Skin of body (tissue), 2 donors: ENCODE measurements around the gene ARMH3. TPM values are rescaled to one million over a fixed set of nuclear protein-coding genes. Genes with fewer than 3 reads are reported as not detected.
A peak's percentile ranks its signal among the peaks of the same experiment; 100 is the strongest.
"Not testable (repeated sequence)": the region's sequence is repeated elsewhere in the genome, so short reads cannot be mapped to it uniquely, and the experiment has no call there.

Experiments used
- DNase-seq: peaks from one replicate; lab custom pipeline; 2025; lab: John Stamatoyannopoulos, UW
- total RNA-seq: library from RNA; depleted of rRNA; stranded (reverse); fragments of >200 nt; gene quantifications from one replicate; pipeline ENCODE4 v1.2.3, GENCODE V29; 2014

The ARMH3 gene
- total RNA-seq, 1 donor from 2014 or later: 16.6 TPM

DNA sequence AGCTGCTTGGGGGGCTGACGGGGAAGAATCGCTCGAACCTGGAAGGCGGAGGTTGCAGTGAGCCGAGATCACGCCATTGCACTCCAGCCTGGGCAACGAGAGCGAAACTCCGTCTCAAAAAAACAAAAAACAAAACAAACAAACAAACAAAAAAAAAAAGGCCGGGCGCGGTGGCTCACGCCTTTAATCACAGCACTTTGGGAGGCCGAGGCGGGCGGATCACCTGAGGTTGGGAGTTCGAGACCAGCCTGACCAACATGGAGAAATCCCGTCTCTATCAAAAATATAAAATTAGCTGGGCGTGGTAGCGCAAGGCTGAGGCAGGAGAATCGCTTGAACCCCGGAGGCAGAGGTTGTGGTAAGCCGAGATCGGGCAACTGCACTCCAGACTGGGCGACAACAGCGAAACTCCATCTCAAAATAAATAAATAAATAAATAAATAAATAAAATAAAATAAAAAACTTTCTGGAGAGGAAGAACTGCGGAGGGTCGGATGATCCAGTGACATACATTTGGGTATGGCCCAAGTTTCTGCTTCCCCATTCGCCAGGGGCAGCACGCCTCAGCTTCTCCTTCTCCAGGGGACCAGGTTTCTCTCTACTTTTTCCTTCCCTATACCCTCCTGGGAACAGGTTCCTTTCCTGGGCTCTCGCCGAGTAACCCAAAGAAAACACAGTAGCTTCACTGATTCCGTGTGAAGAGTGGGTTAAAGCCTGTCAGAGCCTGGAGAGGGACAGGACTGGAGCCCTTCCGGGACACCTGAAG is 909 bp downstream of the ARMH3 start:
- not testable (repeated sequence) for DNase-seq

DNA sequence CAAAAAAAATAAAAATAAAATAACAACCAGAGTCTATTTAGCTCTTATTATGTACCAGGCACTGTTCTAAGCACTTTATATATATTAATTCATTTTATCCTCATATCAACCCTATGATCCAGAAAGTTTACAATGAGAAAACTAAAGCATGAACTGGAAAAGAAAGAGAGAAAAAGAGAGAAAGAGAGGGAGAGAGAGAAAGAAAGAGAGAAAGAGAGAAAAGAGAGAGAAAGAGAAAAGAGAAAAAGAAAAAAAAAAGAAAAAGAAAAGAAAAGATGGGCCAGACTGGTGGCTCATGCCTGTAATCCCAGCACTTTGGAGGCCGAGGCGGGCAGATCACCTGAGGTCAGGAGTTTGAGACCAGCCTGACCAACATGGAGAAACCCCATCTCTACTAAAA is 9.9 kb downstream of the ARMH3 start:
- DNase-seq: no peak

DNA sequence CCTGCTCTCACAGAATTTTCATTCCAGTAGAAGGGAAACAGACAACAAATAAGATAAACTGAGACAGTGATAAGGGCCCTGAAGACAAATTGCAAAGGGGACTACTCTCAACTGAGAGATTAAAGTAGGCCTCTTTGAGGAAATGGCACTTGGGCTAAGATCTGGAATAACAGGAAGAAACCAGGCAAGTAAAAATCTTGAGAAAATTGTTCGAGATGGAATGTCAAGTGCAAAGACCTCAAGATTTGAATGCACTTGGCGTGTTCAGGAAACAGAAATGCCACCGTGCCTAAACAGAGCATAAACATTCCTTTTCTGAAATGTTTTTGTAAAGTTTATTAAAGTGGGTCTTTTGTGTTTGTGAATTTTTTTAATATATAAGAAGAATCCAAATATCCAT is 10.7 kb downstream of the ARMH3 start:
- DNase-seq: no peak

DNA sequence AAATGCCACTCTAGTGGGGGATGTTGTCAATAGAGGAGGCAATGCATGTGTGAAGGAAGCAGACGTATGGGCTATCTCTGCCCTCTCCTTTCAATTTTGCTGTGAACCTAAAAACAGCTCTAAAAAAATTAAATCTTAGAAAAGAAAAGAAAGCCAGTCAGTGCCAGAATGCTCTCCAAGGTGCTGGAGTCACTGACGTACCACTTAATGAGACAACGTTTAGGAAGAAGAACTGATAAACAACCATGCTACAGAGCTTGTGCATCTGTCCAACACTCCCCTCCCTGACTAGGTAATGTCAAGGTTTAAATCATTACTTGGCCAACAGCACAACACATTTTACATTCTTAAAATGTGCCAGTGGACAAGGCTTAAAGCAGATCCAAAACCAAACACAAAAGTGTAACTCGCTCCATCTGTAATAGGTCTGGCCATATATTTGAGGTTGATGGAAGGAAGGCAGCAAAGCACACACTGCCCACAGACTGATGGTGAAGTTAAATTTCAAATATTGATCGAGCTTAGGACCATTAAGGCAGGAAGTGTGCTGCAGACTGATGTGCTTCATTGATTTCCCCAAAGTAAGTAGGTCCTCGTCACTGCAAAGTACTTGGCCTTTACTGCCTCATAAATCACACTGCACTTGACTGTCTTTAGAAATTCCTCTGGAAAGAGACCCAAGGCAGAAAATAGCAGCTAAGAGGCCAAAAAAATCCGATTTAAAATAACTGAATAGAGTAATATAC is 15.5 kb downstream of the ARMH3 start:
- no peak for DNase-seq

DNA sequence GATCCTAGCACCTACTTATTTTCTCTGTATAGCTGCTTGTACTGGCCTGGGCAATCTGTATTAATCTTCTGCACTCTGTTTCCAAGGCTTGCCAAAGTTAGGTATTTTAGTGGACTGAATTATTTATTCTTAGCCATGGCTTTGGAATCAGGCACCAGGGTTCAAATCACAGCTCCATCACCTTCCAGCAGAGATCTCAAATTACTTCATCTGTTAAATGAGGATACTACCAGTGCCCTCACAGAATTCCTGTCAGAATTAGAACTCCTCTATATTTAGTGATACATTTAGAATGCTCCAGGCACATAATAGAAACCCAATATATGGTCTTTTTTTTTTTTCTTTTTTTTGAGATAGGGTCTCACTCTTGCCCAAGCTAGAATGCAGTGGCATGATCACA is 17.6 kb downstream of the ARMH3 start:
- no peak for DNase-seq

DNA sequence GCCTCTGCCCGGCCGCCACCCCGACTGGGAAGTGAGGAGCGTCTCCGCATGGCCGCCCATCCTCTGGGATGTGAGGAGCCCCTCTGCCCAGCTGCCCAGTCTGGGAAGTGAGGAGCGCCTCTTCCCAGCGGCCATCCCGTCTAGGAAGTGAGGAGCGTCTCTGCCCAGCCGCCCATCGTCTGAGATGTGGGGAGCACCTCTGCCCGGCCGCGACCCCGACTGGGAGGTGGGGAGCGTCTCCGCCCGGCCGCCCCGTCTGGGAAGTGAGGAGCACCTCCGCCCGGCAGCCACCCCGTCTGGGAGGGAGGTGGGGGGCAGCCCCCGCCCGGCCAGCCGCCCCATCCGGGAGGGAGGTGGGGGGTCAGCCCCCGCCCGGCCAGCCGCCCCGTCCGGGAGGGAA is 20.2 kb downstream of the ARMH3 start:
- not testable (repeated sequence) for DNase-seq

DNA sequence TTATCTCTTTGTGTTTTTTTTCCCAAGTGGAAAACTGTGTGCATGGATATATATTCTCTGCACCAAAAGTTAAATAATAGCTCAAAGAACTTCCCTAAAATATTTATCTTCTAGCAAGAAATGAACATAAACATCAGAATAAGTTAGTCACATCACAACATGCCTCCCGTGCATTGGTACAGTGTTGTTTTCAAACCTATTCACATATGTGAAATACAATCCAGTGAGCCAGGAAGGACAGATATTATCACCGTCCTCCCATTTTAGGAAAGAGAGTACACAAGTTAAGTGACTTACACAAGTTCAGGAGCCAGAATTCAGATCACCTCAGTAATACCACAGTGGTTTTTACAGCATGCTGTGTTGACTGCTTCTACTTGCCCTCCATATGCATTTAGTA is 22.2 kb downstream of the ARMH3 start:
- no peak for DNase-seq

DNA sequence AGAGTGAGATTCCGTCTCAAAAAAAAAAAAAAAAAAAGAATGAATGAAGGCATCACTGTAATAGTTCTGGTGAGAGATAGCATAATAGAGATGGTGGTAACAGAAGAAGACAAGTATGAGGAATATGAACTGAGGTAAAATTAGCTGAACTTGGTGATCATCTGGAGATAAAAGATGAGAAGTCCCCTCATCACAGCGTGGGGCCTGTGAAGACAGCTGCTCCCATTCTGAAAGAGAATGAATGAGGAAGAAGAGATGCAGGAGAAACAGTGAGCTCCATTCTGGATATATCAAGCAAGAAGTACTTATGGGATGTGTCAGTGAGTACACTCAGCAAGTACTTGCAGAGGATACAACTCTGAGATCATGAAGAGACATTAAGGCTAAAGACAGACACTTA is 28.7 kb downstream of the ARMH3 start:
- DNase-seq: no peak

DNA sequence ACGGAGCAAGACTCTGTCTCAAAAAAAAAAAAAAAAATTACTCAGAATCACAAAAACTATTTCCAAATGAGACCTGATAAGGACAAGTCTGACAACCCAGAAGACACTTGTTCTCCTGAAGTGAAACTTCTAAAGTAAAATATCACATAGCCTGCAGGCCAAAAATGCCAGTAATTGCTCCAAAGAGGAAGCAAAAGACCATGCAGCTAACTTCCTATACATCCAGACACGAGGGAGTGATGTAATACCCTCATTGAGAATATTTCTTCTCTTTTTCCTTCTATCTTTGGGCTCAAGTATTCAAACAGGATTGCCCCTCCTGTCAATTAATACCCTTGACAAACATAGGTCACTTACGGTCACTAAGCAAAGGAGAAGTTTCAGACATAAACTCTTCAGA is 31.2 kb downstream of the ARMH3 start:
- no peak for DNase-seq

DNA sequence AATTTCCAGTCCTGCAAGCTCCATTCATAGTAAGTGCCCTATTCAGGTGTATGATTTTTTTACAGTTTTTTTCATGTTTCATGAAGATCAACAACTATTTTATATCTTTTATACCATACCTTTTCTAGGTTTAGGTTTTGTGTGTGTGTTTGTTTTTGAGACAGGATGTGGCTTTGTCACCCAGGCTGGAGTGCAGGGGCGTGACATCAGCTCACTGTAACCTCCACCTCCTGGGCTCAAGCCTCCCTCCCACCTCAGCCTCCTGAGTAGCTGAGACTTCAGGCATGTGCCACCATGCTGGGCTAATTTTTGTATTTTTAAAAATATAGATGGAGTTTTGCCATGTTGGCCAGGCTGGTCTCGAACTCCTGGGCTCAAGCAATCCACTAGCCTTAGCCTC is 35.0 kb downstream of the ARMH3 start:
- no peak for DNase-seq

DNA sequence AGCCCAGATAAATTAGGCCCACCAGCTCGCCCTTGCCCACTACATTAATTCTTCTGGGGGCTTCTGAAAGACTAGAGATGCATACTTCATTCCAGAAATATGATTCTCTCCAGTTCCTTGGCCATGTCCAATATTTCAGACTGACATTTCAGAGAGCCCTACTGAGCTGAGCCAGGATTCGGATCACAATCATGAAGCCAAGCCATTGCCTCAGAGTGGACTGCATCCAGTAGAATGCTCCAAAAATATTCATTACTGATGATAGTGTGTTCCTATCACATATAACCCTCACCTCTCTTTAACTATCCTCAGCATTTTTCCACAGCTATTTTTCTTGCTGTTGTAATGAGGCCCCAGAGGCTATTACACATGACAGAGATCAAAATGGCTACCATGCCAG is 38.7 kb downstream of the ARMH3 start:
- DNase-seq: no peak

DNA sequence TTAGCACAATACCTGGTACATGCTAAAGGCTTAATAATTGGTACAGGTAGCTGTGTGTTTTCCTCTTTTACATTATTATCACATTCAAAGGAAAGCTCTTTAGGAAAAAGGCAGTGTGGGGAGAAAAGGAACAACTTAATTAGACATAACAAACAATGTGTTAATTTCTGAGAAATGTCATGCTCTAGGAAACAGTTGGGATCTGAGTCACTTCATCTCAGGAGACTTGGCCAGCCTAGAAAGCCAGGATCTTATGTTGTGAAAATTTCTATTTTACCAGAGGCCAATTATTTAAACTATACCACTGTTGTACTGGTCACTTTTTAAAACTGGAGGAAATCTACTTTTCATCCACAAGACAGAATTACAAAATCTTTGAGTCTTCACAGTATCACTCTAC is 39.6 kb downstream of the ARMH3 start:
- DNase-seq: no peak

DNA sequence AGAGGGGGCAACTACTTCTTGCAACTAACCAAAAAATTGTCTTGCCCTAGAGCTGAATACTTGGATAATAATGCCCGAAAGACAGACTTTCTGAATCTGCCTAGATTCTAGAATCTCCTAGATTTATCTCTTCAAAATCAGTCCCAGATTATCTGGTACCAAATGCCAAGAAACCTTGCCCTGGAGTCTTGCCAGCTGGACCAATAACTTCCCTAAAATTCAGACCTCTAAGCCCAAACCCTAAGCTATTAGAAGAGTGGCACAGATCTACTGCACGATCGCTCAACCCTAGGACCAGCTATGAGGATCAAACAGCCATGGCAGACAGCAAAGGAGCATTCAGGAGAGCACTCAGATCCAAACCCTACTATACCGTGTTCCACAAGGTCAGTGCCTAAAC is 45.0 kb downstream of the ARMH3 start:
- no peak for DNase-seq

DNA sequence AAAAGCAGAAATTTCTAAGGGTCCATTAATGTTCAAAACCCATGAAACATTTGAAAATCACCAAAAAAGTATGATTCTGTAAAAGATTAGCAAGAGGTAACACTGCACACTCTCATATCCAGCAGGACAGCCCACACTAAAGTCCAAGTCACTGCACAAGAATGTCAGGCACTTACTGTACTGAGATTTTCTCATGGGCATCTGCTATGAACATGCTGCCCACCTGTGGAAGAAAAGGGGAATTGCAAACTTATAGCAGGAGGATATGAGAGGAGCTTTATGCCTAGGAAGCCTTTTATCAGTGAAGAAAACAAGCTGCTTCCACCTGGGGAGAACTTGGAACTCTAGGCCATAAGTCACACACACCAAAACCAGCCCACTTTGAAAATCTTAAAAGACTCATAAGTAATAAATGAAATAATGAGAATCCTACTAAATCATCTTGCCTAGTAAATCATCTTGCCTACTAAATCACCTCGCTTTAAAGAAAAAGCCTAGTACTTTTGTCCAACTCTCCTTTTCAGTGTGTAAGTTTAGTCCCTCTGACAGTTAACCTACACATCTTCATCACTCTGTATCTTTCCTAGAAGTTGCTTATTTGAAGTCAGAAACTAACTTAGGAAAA is 46.1 kb downstream of the ARMH3 start:
- peak; percentile 91 for DNase-seq

DNA sequence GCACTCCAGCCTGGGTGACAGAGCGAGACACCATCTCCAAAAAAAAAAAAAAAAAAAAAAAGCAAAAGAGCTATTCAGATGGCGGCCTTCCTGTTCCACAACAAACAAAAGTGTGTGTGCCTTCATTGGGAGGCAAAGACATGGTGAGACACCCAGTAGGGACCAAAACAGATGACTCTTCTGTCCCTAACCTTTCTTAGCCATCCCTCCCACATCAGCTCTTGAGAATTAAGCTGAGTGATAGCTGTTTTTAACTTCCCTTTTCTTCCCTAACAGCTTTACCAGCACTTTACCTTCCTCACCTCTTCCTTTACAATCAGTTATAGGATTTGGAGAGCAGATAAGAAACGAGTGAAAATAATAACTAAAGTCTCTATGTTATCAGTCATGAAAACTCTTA is 48.2 kb downstream of the ARMH3 start:
- no peak for DNase-seq

DNA sequence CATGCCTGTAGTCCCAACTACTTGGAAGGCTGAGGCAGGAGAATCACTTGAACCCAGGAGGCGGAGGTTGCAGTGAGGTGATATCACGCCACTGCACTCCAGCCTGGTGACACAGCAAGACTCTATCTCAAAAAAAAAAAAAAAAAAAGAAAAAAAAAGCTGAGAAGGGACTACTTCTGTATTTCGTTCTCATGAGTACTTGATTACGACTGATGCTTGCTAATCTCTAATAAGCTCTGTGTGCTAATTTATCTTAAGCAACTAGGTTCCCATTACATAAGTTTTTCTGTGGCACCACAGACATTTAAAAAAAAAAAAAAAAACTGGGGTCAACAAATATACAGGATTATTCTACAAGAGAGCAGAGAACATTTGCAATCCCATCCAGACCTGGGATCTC is 48.9 kb downstream of the ARMH3 start:
- not testable (repeated sequence) for DNase-seq

DNA sequence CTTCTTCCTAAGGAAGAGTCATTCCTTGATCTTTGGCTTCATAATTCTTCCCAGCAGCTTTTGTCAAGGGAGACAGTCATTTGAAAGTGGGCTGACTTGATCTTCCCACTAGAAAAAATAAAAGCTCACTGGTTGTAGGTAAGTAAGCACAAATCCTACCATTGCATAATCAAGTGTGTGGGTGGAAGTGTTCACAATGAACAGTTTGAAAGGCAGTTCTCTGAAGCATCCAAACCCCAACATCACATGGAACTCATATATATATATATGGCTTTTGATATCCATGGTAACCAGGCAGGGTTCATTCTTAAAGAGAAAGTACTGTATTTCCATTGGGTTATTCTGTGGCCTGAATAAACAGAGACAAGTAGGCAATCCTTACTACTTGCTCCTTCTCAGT is 51.6 kb downstream of the ARMH3 start:
- no peak for DNase-seq

DNA sequence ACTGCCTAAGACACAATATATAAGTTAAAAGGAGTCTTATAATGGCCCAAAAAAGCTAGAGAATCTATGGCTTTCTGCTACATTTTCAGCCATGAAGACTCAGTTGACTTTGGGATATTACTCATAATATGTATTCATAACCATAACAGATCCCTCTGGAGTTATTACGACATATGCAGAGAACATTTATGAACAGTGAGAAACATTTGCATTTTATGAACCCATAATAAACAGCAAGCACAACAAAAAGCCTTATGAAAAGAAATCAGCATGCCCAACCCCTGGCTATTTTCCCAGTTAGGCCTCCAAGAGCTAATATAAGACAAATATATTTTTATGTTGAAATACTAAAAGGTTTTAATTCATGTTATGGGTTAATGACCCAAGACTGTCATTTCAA is 52.4 kb downstream of the ARMH3 start:
- no peak for DNase-seq

DNA sequence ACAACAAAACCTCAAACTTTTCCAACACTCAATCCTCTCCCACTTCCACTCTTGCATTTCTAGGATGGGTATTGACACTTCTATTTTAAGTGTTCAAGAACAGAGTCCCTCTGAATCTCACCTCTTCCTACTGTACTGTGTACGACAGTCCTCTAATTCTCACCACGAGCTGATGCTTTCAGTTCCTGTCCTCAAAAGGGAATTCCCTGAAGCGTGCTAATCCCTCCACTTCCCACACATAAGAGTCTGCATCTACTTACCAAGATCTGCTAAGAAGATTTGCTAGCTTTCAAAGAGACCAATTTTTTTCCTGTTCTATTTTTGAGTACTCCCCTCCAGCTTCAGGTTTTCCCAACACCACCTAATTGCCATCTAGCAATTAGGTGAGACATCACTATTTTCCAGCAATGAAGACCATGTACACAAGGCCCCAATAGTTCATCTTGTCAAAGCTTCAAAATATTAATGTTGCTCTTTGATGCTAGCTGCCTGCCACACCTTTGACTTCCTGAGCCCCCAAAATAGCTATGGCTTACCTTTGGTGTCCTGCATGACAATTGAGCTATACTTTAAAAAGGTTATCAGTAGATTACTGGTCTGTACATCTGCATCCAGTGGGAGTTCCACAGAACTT is 54.4 kb downstream of the ARMH3 start:
- DNase-seq: no peak

DNA sequence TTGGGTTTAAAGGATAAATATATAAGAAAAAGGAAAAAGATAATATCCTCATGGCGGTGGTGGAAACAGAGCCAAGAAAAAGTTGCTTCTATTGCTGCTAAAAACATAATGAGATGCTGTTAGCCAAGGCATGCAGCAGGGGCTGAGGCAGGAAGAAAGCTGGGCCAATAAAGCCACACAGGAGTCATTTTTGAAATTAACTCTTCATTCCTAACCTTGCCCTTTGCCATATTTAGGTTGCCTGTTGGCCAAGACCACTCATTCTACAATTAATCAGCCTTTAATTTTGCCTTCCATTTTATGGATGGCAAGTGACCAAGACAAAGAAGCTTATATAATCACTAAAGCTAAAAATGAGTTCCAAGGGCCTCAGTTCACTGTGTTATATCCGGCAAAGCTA is 58.2 kb downstream of the ARMH3 start:
- DNase-seq: no peak

DNA sequence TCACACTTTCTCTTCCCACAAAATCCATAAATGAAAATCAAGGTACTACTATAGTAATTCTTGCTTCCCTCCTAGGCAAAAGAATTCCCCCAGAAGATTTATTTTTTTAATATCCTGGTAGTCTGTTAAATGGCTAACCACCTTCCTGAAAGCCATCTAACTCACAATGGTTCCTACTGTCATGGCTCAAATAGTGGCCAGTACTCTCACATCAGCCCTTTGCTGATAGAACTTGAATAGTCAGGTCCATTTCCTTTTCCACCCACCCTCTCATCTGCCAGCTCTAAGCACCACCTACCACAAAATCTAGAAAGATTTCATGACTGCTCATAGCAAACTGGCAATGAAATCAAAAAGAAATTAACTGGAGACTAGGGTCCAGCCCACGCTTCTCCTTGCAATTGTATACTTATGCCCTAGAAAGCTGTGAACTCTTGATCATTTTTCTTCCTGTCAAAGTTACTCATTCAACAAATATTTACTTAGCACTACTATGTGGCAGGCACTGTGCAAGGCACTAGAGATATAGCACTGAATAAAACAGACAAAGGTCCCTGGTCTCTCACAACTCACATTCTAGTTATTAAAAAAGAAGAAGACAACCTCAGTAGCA is 60.4 kb downstream of the ARMH3 start:
- DNase-seq: no peak
